Measurements from ENCODE around the gene KDELR1. TPM values are rescaled to one million over a fixed set of nuclear protein-coding genes. Genes with fewer than 3 reads are reported as not detected.

KDELR1 gene
- total RNA-seq, 3 donors from 2014 or later = 144 to 214 (median 200) TPM

DNA sequence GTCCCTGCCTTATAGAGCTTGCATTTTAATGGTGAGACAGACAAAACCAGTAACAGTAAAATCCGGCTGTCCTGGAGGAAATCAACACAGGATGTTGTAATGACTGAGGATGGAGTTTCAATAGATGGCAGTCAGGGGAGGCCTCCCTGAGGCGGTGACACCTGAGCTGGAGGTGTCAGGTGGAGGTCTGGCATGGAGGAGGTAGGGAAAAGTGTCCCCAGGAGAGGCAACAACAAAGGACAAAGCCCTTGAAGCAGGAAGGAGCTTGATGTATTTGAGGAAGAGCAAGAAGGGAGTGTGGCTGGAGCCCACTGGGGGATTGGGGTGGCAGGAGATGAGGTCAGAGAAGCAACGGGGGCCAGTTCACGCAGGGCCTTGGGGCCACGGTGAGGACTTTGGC is 9.9 kb upstream of the KDELR1 start:
- Histone ChIP-seq H3K36me3 (ENCODE audit: low read depth) (no peaks in the 10 kb centered on the region), H3K9me3 (no peaks in the 10 kb centered on the region), H3K4me1 (ENCODE audit: low read depth) (peaks cover 9% of the 10 kb centered on the region), H3K4me3 (no peak overlapping the region)
- ATAC-seq = no peak
- DNase-seq = no peak
- intact Hi-C loops (cut with DNase I, micrococcal nuclease) = no loop called here
- TF ChIP-seq, protein P1, sequence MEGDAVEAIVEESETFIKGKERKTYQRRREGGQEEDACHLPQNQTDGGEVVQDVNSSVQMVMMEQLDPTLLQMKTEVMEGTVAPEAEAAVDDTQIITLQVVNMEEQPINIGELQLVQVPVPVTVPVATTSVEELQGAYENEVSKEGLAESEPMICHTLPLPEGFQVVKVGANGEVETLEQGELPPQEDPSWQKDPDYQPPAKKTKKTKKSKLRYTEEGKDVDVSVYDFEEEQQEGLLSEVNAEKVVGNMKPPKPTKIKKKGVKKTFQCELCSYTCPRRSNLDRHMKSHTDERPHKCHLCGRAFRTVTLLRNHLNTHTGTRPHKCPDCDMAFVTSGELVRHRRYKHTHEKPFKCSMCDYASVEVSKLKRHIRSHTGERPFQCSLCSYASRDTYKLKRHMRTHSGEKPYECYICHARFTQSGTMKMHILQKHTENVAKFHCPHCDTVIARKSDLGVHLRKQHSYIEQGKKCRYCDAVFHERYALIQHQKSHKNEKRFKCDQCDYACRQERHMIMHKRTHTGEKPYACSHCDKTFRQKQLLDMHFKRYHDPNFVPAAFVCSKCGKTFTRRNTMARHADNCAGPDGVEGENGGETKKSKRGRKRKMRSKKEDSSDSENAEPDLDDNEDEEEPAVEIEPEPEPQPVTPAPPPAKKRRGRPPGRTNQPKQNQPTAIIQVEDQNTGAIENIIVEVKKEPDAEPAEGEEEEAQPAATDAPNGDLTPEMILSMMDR (IDR thresholded peaks at IDR 0.05) = no peak

DNA sequence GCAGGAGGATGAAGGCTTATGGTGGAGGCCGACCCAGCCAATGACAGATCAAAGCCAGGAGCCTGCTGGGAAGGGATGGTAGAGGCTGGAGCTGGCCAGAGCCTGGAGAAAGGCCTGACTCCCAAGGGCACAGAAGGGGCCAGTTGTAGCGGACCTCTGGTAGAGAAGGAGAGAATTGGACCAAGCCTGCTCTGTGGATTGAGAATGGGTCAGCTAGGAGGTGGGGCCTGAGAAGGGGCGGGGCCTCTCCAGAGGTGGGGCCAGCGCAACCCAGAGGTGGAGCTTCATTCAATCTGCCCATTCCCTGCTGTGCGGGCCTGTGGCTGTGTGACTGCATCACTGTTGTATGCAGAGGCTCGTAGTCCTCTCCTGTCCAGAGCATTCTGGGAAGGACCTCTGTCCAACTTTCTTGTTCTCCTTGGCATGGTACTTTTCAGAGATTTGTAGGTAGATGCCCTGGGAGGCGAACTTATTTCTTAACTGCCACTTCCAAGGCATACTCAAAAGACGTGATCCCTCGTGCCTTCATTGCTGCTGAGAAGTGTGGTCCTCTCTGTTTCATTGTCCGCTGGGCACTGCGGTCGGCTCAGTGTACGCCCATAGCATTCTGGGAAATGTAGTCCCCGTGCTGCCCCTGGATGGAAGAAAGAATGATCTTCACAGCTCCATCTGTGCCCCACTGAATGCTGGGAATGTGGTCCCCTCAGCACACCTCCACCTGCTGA is 8.8 kb upstream of the KDELR1 start:
- no peaks in the 10 kb centered on the region for H3K36me3 ChIP-seq (ENCODE audit: low read depth)
- TF ChIP-seq, protein P1 (IDR thresholded peaks at IDR 0.05) = no peak
- peak; percentile 62 for ATAC-seq
- peaks cover 9% of the 10 kb centered on the region for H3K4me1 ChIP-seq (ENCODE audit: low read depth)
- intact Hi-C loops (cut with DNase I, micrococcal nuclease) = no loop called here
- H3K9me3 ChIP-seq = no peaks in the 10 kb centered on the region
- peak; percentile 59 to 75 (median 74) for DNase-seq
- no peak overlapping the region for H3K4me3 ChIP-seq

DNA sequence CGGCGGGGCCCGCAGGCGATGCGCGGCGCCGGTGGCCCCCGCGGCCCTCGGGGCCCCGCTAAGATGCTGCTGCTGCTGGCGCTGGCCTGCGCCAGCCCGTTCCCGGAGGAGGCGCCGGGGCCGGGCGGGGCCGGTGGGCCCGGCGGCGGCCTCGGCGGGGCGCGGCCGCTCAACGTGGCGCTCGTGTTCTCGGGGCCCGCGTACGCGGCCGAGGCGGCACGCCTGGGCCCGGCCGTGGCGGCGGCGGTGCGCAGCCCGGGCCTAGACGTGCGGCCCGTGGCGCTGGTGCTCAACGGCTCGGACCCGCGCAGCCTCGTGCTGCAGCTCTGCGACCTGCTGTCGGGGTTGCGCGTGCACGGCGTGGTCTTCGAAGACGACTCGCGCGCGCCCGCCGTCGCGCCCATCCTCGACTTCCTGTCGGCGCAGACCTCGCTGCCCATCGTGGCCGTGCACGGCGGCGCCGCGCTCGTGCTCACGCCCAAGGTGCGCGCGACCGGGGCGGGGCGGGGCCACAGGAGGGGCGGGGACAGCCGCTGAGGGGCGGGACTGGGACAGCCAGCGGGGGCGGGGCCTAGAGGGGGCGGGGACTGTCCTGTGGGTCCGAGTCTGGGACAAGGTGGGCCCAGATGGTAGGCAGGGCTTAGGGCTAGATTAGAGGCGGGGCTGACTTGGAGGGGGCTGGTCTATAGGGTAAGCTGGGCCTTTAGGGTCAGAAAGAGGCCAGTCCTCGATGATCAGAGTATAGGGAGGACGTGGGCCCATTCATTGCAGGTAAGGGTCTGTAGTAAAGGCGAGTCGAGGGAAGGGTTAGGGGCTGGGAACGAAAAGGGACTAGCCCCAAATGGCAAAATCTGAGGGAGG is 7.3 kb upstream of the KDELR1 start:
- intact Hi-C loops (cut with DNase I, micrococcal nuclease) = no loop called here
- TF ChIP-seq, protein P1 (IDR thresholded peaks at IDR 0.05) = no peak
- peak; percentile 90 to 94 (median 93) for DNase-seq
- Histone ChIP-seq H3K4me3 (no peak overlapping the region), H3K4me1 (ENCODE audit: low read depth) (peaks cover 15% of the 10 kb centered on the region), H3K36me3 (ENCODE audit: low read depth) (no peaks in the 10 kb centered on the region), H3K9me3 (no peaks in the 10 kb centered on the region)
- peak; percentile 90 for ATAC-seq

DNA sequence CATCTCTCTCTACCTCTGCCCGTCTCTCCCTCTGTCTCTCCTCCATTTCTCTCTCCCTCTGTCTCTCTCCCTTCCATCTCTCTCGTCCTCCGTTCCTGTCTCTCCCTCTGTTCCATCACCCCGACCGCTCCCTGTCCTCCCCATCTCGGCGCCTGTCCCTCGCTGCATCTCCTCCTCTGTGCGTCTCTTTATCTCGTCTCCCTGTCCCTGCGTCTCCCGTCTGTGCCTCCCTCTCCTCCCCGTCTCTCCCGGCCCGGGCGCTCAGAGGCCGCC is 6.7 kb upstream of the KDELR1 start:
- DNase-seq = no peak
- Histone ChIP-seq H3K36me3 (ENCODE audit: low read depth) (no peaks in the 10 kb centered on the region), H3K4me3 (no peak overlapping the region), H3K4me1 (ENCODE audit: low read depth) (peaks cover 15% of the 10 kb centered on the region), H3K9me3 (no peaks in the 10 kb centered on the region)
- intact Hi-C loops (cut with DNase I, micrococcal nuclease) = no loop called here
- TF ChIP-seq, protein P1 (IDR thresholded peaks at IDR 0.05) = no peak
- ATAC-seq = no peak

DNA sequence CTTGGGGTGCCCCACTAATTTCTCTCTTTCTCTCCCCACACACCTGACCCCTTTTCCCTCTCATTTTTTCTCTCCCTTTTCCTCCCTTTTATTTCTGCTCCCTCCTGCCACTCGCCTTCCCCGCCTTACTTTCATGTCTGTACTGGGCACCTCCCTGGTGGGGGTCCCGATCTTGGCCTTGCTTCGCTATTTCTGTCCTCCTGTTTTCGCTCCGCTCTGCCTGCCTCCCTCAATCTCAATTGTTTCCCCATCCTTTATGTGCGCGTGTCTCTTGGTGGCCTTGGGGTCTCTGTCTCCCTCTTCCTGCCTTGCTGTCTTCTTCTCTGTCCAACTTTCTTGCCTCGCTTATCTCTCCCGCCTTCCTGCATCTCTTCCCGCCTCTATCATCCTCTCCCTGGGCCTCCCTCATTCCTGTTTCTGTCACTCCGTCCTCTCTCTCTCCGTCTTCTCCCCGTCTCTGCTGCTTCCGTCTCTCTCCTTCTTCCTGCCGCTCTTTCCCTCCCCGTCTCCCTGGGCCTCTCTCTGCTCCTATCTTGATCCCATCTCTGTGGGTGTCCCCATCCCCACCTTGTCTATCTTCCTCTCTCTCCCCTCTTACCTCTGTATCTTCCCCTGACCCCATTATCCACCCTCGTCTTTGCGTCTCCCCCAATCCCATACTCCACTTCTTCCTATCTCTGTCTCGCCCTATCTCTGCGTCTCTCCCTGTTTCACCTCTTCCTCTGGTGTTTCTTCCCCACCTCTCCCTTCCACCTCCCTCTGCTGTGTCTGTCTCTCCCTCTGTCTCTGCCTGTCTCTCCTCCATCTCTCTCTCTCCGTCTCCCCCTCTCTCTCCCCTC is 6.1 kb upstream of the KDELR1 start:
- intact Hi-C loops (cut with DNase I, micrococcal nuclease) = no loop called here
- DNase-seq = no peak
- H3K4me3 ChIP-seq = no peak overlapping the region
- TF ChIP-seq, protein P1 (IDR thresholded peaks at IDR 0.05) = no peak
- H3K4me1 ChIP-seq (ENCODE audit: low read depth) = peaks cover 15% of the 10 kb centered on the region
- no peak for ATAC-seq
- H3K9me3 ChIP-seq = no peaks in the 10 kb centered on the region
- no peaks in the 10 kb centered on the region for H3K36me3 ChIP-seq (ENCODE audit: low read depth)

Measured in mucosa of descending colon (tissue), 3 donors.